Lower leg skin (tissue), 3 donors: ENCODE data around the gene DGLUCY.

ENCODE experiments used
- POLR2A ChIP-seq, 2 donors: fragments of 450-650 bp; IDR thresholded peaks; one replicate each; pipeline ENCODE4 v1.6.1; 2016 to 2017; ENCODE audit warnings: antibody characterized with exemption in 2 of 2, mild to moderate bottlenecking in 1 of 2, moderate library complexity in 1 of 2
- TF ChIP-seq, protein P1 (sequence below), 3 donors: fragments of 450-650 bp; IDR thresholded peaks; one replicate each; pipeline ENCODE4 v1.5.1; 2016; ENCODE audit warnings: antibody characterized with exemption in 3 of 3, mild to moderate bottlenecking in 3 of 3, moderate library complexity in 2 of 3

DNA sequence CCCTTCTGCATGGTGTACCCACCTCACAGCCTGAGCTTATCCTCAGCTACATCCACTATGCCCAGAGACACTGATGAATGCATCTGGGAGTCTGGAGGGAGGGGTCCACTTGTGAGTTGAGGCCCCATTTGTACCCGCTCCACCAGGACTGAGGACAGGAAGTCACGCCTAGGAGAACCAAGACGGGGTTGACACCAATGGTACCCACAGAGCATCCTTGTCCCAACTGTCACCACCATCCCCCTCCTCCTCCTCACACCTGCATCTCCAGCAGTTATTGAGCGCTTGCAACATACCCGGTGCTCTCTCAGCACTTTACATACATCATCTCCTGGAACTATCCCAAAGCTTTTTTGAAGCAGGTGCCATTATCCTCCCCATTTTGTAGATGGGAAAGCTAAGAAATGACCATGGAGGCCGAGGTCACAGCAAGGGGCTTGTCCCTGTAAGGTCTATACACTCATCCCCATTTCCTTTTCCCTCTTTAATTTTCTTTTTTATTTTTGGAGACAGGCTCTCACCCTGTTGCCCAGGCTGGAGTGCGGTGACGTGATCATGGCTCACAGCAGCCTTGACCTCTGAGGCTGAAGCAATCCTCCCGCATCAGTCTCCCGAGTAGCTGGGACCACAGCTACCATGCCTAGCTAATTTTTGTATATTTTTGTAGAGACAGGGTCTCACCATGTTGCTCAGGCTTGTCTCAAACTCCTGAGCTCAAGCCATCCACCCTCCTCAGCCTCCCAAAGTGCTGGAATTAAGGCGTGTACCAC, 31.7 kb downstream of the DGLUCY start:
- TF ChIP-seq, protein P1, sequence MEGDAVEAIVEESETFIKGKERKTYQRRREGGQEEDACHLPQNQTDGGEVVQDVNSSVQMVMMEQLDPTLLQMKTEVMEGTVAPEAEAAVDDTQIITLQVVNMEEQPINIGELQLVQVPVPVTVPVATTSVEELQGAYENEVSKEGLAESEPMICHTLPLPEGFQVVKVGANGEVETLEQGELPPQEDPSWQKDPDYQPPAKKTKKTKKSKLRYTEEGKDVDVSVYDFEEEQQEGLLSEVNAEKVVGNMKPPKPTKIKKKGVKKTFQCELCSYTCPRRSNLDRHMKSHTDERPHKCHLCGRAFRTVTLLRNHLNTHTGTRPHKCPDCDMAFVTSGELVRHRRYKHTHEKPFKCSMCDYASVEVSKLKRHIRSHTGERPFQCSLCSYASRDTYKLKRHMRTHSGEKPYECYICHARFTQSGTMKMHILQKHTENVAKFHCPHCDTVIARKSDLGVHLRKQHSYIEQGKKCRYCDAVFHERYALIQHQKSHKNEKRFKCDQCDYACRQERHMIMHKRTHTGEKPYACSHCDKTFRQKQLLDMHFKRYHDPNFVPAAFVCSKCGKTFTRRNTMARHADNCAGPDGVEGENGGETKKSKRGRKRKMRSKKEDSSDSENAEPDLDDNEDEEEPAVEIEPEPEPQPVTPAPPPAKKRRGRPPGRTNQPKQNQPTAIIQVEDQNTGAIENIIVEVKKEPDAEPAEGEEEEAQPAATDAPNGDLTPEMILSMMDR (IDR thresholded peaks at IDR 0.05), result no peak
- no peak for TF ChIP-seq POLR2A (IDR thresholded peaks at IDR 0.05)
